HG03045 (cell line): ENCODE results near the gene FGB.

ENCODE experiments used
- ATAC-seq: cut with Tn5 transposase; IDR thresholded peaks from one replicate; pipeline ENCODE4 v1.9.1; 2021; ENCODE audit warnings: mild to moderate bottlenecking, moderate library complexity; ENCODE audit not compliant: unreplicated experiment

FGB gene

GRCh38 chr4:154617820-154618317 lies 55.1 kb downstream of the FGB start:
- no peak for ATAC-seq

DNA sequence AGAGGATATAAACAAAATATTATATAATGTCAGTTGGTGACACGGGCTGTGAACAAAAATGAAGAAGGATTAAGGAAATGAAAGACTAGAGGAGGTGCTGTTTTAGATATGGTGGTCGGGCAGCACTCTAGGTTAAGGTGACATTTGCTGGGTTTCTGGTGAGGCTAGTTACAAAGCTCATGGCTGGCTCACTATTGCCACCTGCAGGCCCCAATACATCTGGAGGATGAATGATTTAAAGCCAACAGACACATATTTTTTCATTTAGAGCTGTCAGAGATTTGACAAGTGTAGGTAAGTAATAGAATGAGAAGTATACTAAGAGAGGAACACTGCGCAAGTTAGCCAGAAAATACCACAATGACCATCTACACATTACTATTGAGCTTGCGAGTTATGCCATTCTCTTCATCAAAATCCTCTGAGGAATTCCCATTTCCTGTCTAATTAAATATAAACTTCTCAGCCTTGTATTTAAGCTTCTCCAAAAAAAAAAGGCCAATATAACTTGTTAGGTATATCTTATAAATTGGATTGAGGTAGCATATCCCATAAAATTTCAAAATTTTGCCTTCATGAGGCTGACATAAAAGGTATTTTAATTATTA lies 56.0 kb downstream of the FGB start:
- peak; percentile 52 for ATAC-seq

GRCh38 chr4:154620111-154620510 lies 57.3 kb downstream of the FGB start:
- no peak for ATAC-seq
